ENCODE results near the gene ARHGAP18. TPM values are rescaled to one million over a fixed set of nuclear protein-coding genes. Genes with fewer than 3 reads are reported as not detected.

Gene ARHGAP18
- total RNA-seq, 1 donor from 2014 or later = 13.3 TPM

GRCh38 chr6:129552413-129552812 lies 157.6 kb downstream of the ARHGAP18 start:
- no peaks in the 10 kb centered on the region for H3K9me3 Mint-ChIP-seq (ENCODE audit: unreplicated experiment)
- no peaks in the 10 kb centered on the region for H3K4me1 Mint-ChIP-seq (ENCODE audit: unreplicated experiment)
- peaks cover 3% of the 10 kb centered on the region for H3K36me3 Mint-ChIP-seq (ENCODE audit: unreplicated experiment)
- H3K27ac Mint-ChIP-seq (ENCODE audit: unreplicated experiment) = no peak overlapping the region
- no peaks in the 10 kb centered on the region for H3K27me3 Mint-ChIP-seq (ENCODE audit: unreplicated experiment)
- DNase-seq (ENCODE audit: extremely low spot score, unreplicated experiment) = no peak
- no peak for TF ChIP-seq CTCF (IDR thresholded peaks at IDR 0.05)
- H3K4me3 Mint-ChIP-seq (ENCODE audit: unreplicated experiment) = no peak overlapping the region

- Mint-ChIP-seq H3K27me3 (ENCODE audit: unreplicated experiment) (no peaks in the 10 kb centered on the region), H3K4me1 (ENCODE audit: unreplicated experiment) (no peaks in the 10 kb centered on the region), H3K27ac (ENCODE audit: unreplicated experiment) (no peak overlapping the region), H3K9me3 (ENCODE audit: unreplicated experiment) (no peaks in the 10 kb centered on the region), H3K4me3 (ENCODE audit: unreplicated experiment) (no peak overlapping the region), H3K36me3 (ENCODE audit: unreplicated experiment) (no peaks in the 10 kb centered on the region)
- TF ChIP-seq CTCF (IDR thresholded peaks at IDR 0.05) = no peak
- no peak for DNase-seq (ENCODE audit: extremely low spot score, unreplicated experiment)
Observed at GRCh38 chr6:129551486-129551885, 158.5 kb downstream of the ARHGAP18 start.

GRCh38 chr6:129546702-129547101 lies 163.3 kb downstream of the ARHGAP18 start:
- Mint-ChIP-seq H3K4me3 (ENCODE audit: unreplicated experiment) (no peak overlapping the region), H3K36me3 (ENCODE audit: unreplicated experiment) (peaks cover 5% of the 10 kb centered on the region), H3K27ac (ENCODE audit: unreplicated experiment) (no peak overlapping the region), H3K4me1 (ENCODE audit: unreplicated experiment) (no peaks in the 10 kb centered on the region), H3K27me3 (ENCODE audit: unreplicated experiment) (no peaks in the 10 kb centered on the region), H3K9me3 (ENCODE audit: unreplicated experiment) (peaks cover 9% of the 10 kb centered on the region)
- no peak for DNase-seq (ENCODE audit: extremely low spot score, unreplicated experiment)
- no peak for TF ChIP-seq CTCF (IDR thresholded peaks at IDR 0.05)

- no peaks in the 10 kb centered on the region for H3K4me1 Mint-ChIP-seq (ENCODE audit: unreplicated experiment)
- no peak overlapping the region for H3K27ac Mint-ChIP-seq (ENCODE audit: unreplicated experiment)
- no peak overlapping the region for H3K4me3 Mint-ChIP-seq (ENCODE audit: unreplicated experiment)
- no peak for TF ChIP-seq CTCF (IDR thresholded peaks at IDR 0.05)
- peaks cover 9% of the 10 kb centered on the region for H3K9me3 Mint-ChIP-seq (ENCODE audit: unreplicated experiment)
- H3K27me3 Mint-ChIP-seq (ENCODE audit: unreplicated experiment) = no peaks in the 10 kb centered on the region
- H3K36me3 Mint-ChIP-seq (ENCODE audit: unreplicated experiment) = peaks cover 5% of the 10 kb centered on the region
- DNase-seq (ENCODE audit: extremely low spot score, unreplicated experiment) = no peak
Observed at GRCh38 chr6:129544892-129545612, 164.9 kb downstream of the ARHGAP18 start.

GRCh38 chr6:129543981-129544380 lies 166.0 kb downstream of the ARHGAP18 start:
- no peak overlapping the region for H3K4me3 Mint-ChIP-seq (ENCODE audit: unreplicated experiment)
- H3K36me3 Mint-ChIP-seq (ENCODE audit: unreplicated experiment) = peaks cover 5% of the 10 kb centered on the region
- H3K27ac Mint-ChIP-seq (ENCODE audit: unreplicated experiment) = no peak overlapping the region
- H3K4me1 Mint-ChIP-seq (ENCODE audit: unreplicated experiment) = no peaks in the 10 kb centered on the region
- H3K27me3 Mint-ChIP-seq (ENCODE audit: unreplicated experiment) = no peaks in the 10 kb centered on the region
- TF ChIP-seq CTCF (IDR thresholded peaks at IDR 0.05) = no peak
- DNase-seq (ENCODE audit: extremely low spot score, unreplicated experiment) = no peak
- peaks cover 9% of the 10 kb centered on the region for H3K9me3 Mint-ChIP-seq (ENCODE audit: unreplicated experiment)
